WERI-Rb-1 (cell line): ENCODE data around the gene TM4SF18.

Experiments
- DNase-seq: peaks from one replicate; pipeline ENCODE4 v3.0.0-alpha.2; 2020
- H3K27ac ChIP-seq: fragments of 250-450 bp; sonication (Bioruptor Pico); 2 replicates; pipeline ENCODE4 v1.5.1; 2020; ENCODE audit warnings: mild to moderate bottlenecking, moderate library complexity
- H3K27me3 ChIP-seq: fragments of 250-450 bp; sonication (Bioruptor Pico); 2 replicates; pipeline ENCODE4 v1.5.1; 2021; ENCODE audit warnings: mild to moderate bottlenecking, low read depth, moderate library complexity; ENCODE audit not compliant: insufficient read depth, severe bottlenecking
- H3K36me3 ChIP-seq: fragments of 250-450 bp; sonication (Bioruptor Pico); 2 replicates; pipeline ENCODE4 v1.5.1; 2020; ENCODE audit warnings: mild to moderate bottlenecking, moderate library complexity
- H3K4me3 ChIP-seq: 2 replicates; pipeline ENCODE4 v1.5.1; 2011; ENCODE audit warnings: low read depth, mild to moderate bottlenecking, control low read depth, low read length
- H3K9me3 ChIP-seq: fragments of 250-450 bp; sonication (Bioruptor Pico); 2 replicates; pipeline ENCODE4 v1.5.1; 2021; ENCODE audit warnings: mild to moderate bottlenecking, moderate library complexity; ENCODE audit not compliant: severe bottlenecking
- CTCF ChIP-seq: IDR thresholded peaks from 2 replicates; pipeline ENCODE4 v1.5.1; 2011; ENCODE audit warnings: low read depth, mild to moderate bottlenecking, control low read depth, inconsistent platforms, low read length

The TM4SF18 gene

GRCh38 chr3:149378478-149379309, 45.3 kb upstream of the TM4SF18 start:
- Histone ChIP-seq H3K9me3 (peaks cover 2% of the 10 kb centered on the region), H3K36me3 (no peaks in the 10 kb centered on the region), H3K27ac (no peak overlapping the region), H3K4me3 (no peak overlapping the region), H3K27me3 (no peaks in the 10 kb centered on the region)
- no peak for DNase-seq
- TF ChIP-seq CTCF, result no peak

- no peak for DNase-seq
Measured at GRCh38 chr3:149377408-149378364, 44.2 kb upstream of the TM4SF18 start, which contains the start of gene TM4SF1. Gene TM4SF1 (minus strand): TSS chr3:149377649. CDS start chr3:149377547, 102 bp downstream.

GRCh38 chr3:149376718-149377407, 43.4 kb upstream of the TM4SF18 start:
- no peak overlapping the region for H3K4me3 ChIP-seq
- no peak for DNase-seq

More at GRCh38 chr3:149377408-149378364, 44.2 kb upstream of the TM4SF18 start, which contains the start of gene TM4SF1:
- no peaks in the 10 kb centered on the region for H3K36me3 ChIP-seq
- H3K27me3 ChIP-seq, result no peaks in the 10 kb centered on the region
- no peak for TF ChIP-seq CTCF
- H3K4me3 ChIP-seq, result no peak within 1 kb of the TSS
- H3K9me3 ChIP-seq, result peaks cover 2% of the 10 kb centered on the region
- no peak within 1 kb of the TSS for H3K27ac ChIP-seq

GRCh38 chr3:149375501-149376196, 42.2 kb upstream of the TM4SF18 start:
- no peak for DNase-seq
- TF ChIP-seq CTCF, result no peak
- Histone ChIP-seq H3K36me3 (no peaks in the 10 kb centered on the region), H3K27ac (no peak overlapping the region), H3K9me3 (peaks cover 2% of the 10 kb centered on the region), H3K4me3 (no peak overlapping the region), H3K27me3 (no peaks in the 10 kb centered on the region)

More at GRCh38 chr3:149376718-149377407, 43.4 kb upstream of the TM4SF18 start:
- H3K27ac ChIP-seq, result no peak overlapping the region
- TF ChIP-seq CTCF, result no peak
- H3K36me3 ChIP-seq, result no peaks in the 10 kb centered on the region
- peaks cover 2% of the 10 kb centered on the region for H3K9me3 ChIP-seq
- H3K27me3 ChIP-seq, result no peaks in the 10 kb centered on the region
